OCI-LY3 (cell line): ENCODE data around the gene POP4.

Experiments used
- H2AFZ ChIP-seq: fragments of 200-600, 300-600 bp; shearing (Covaris generic); 2 replicates; pipeline ENCODE4 v1.6.0; 2014; ENCODE audit warnings: antibody characterized with exemption, low read depth, low read length
- H3K27ac ChIP-seq: fragments of 200-600, 300-600 bp; sonication (generic); 2 replicates; pipeline ENCODE4 v1.5.1; 2014; ENCODE audit warnings: mild to moderate bottlenecking, low read length, moderate library complexity, mixed read lengths
- H3K27me3 ChIP-seq: fragments of 200-600, 300-600 bp; sonication (generic); 2 replicates; pipeline ENCODE4 v1.6.1; 2014; ENCODE audit warnings: low read depth, low read length, mixed read lengths
- H3K36me3 ChIP-seq: fragments of 200-600, 300-600 bp; sonication (generic); replicated peaks from 2 replicates; pipeline ENCODE3; 2014; ENCODE audit warnings: low read depth, low read length, mixed read lengths
- H3K4me1 ChIP-seq: fragments of 300-600, 200-600 bp; sonication (generic); 2 replicates; pipeline ENCODE4 v1.6.1; 2014; ENCODE audit warnings: low read length, mixed read lengths
- H3K4me2 ChIP-seq: fragments of 200-600, 300-600 bp; sonication (generic); 2 replicates; pipeline ENCODE4 v1.6.1; 2014; ENCODE audit warnings: low read length, mixed read lengths
- H3K4me3 ChIP-seq: fragments of 300-600, 200-600 bp; sonication (generic); 2 replicates; pipeline ENCODE4 v1.5.1; 2014; ENCODE audit warnings: antibody characterized with exemption, mild to moderate bottlenecking, low read length, moderate library complexity
- H3K79me2 ChIP-seq: fragments of 300-600, 200-600 bp; shearing (Covaris generic); 2 replicates; pipeline ENCODE4 v1.6.1; 2014; ENCODE audit warnings: mild to moderate bottlenecking, low read length, mixed read lengths
- H3K9ac ChIP-seq: fragments of 300-600, 200-600 bp; shearing (Covaris generic); 2 replicates; pipeline ENCODE4 v1.6.0; 2014; ENCODE audit warnings: mild to moderate bottlenecking, low read length, moderate library complexity
- H3K9me3 ChIP-seq: fragments of 200-600, 300-600 bp; shearing (Covaris generic); 2 replicates; pipeline ENCODE4 v1.6.1; 2014; ENCODE audit warnings: low read length, mixed read lengths; ENCODE audit not compliant: insufficient read depth
- H4K20me1 ChIP-seq: fragments of 200-600, 300-600 bp; sonication (generic); 2 replicates; pipeline ENCODE4 v1.6.1; 2016; ENCODE audit warnings: low read length, mixed read lengths; ENCODE audit not compliant: insufficient read depth
- CTCF ChIP-seq: fragments of 200-600, 300-600 bp; sonication (generic); IDR thresholded peaks from 2 replicates; pipeline ENCODE4 v1.5.1; 2014; ENCODE audit warnings: antibody characterized with exemption, low read length, low read depth
- EZH2phosphoT487 ChIP-seq: fragments of 200-600 bp; shearing (Covaris generic); IDR thresholded peaks from 2 replicates; pipeline ENCODE4 v1.6.1; 2018; ENCODE audit warnings: antibody characterized with exemption, mixed run types, low read depth

The POP4 gene

GRCh38 chr19:29651622-29652394 lies 45.7 kb downstream of the POP4 start:
- H3K36me3 ChIP-seq, result no peaks in the 10 kb centered on the region
- peaks cover 30% of the 10 kb centered on the region for H3K27me3 ChIP-seq

GRCh38 chr19:29653398-29653797 lies 47.3 kb downstream of the POP4 start:
- Histone ChIP-seq H3K9me3 (no peaks in the 10 kb centered on the region), H3K4me3 (no peak overlapping the region), H3K4me2 (no peak overlapping the region), H4K20me1 (no peaks in the 10 kb centered on the region), H2AFZ (no peak overlapping the region), H3K9ac (no peak overlapping the region), H3K27me3 (peaks cover 30% of the 10 kb centered on the region), H3K27ac (no peak overlapping the region), H3K36me3 (no peaks in the 10 kb centered on the region), H3K79me2 (no peaks in the 10 kb centered on the region), H3K4me1 (no peaks in the 10 kb centered on the region)
- TF ChIP-seq EZH2phosphoT487 (no peak), CTCF (no peak)

More at GRCh38 chr19:29651622-29652394, 45.7 kb downstream of the POP4 start:
- Histone ChIP-seq H3K9me3 (no peaks in the 10 kb centered on the region), H3K79me2 (no peaks in the 10 kb centered on the region), H3K27ac (no peak overlapping the region), H4K20me1 (no peaks in the 10 kb centered on the region), H3K4me3 (no peak overlapping the region), H3K4me2 (no peak overlapping the region), H3K9ac (no peak overlapping the region), H3K4me1 (no peaks in the 10 kb centered on the region), H2AFZ (no peak overlapping the region)
- no peak for TF ChIP-seq EZH2phosphoT487
- no peak for TF ChIP-seq CTCF

GRCh38 chr19:29655648-29656335 lies 49.7 kb downstream of the POP4 start:
- Histone ChIP-seq H3K4me3 (no peak overlapping the region), H3K79me2 (no peaks in the 10 kb centered on the region), H3K4me1 (no peaks in the 10 kb centered on the region), H3K27me3 (peaks cover 35% of the 10 kb centered on the region), H2AFZ (no peak overlapping the region), H3K9me3 (no peaks in the 10 kb centered on the region), H3K27ac (no peak overlapping the region), H3K36me3 (no peaks in the 10 kb centered on the region), H3K4me2 (no peak overlapping the region), H3K9ac (no peak overlapping the region), H4K20me1 (no peaks in the 10 kb centered on the region)
- no peak for TF ChIP-seq EZH2phosphoT487
- no peak for TF ChIP-seq CTCF

- Histone ChIP-seq H3K9me3 (no peaks in the 10 kb centered on the region), H4K20me1 (no peaks in the 10 kb centered on the region), H3K9ac (no peak overlapping the region), H3K79me2 (no peaks in the 10 kb centered on the region), H3K4me2 (no peak overlapping the region), H3K4me1 (no peaks in the 10 kb centered on the region), H3K4me3 (no peak overlapping the region), H3K27me3 (peaks cover 19% of the 10 kb centered on the region; the same call in 1 of the 2 replicates), H3K27ac (no peak overlapping the region), H3K36me3 (no peaks in the 10 kb centered on the region), H2AFZ (no peak overlapping the region)
- TF ChIP-seq CTCF, result no peak
- no peak for TF ChIP-seq EZH2phosphoT487
Measured at GRCh38 chr19:29658221-29658991, 52.3 kb downstream of the POP4 start.
